HepG2 (cell line): Measurements from ENCODE around the gene METAP1. TPM values are rescaled to one million over a fixed set of nuclear protein-coding genes. Genes with fewer than 3 reads are reported as not detected.

Experiments
- ATAC-seq: fragments of 200-7000 bp; cut with Tn5 transposase; 3 replicates; pipeline ENCODE4 v1.9.1; 2020; ENCODE audit warnings: mild to moderate bottlenecking, moderate library complexity
- BruUV-seq: library from RNA; stranded (reverse); fragments of 400-500 nt; replicated peaks from 2 replicates; lab custom pipeline; 2021; lab: Mats Ljungman, UMichigan
- CTCF ChIA-PET: fragments of 300-600 bp; formaldehyde crosslinking; extraction: SDS; loops from one replicate; lab custom pipeline; 2021; ENCODE audit warnings: low total read pairs, inconsistent platforms, low intra/inter-chr PET ratio; lab: Yijun Ruan, JAX
- POLR2A ChIA-PET: fragments of 350-600 bp; sonication (Branson Sonifier 250); formaldehyde crosslinking; loops from one replicate; lab custom pipeline; 2020; ENCODE audit warnings: antibody characterized with exemption, inconsistent platforms; lab: Yijun Ruan, JAX
- DNase-seq: peaks from one replicate; pipeline ENCODE4 v3.0.0-alpha.2; 2015; ENCODE audit warnings: low spot score
- FAIRE-seq: peaks from 3 replicates; lab custom pipeline; 2011; peaks lifted over from hg19 to GRCh38; lab: Jason Lieb, UNC
- H2AFZ ChIP-seq: one replicate; pipeline ENCODE4 v1.6.1; 2011; ENCODE audit warnings: low read length, inconsistent platforms
- H3K27ac ChIP-seq: fragments of 300-600 bp; 3 replicates; pipeline ENCODE4 v1.8.0; 2011; ENCODE audit warnings: mixed run types, mild to moderate bottlenecking, mixed read lengths, low read length, inconsistent platforms; ENCODE audit not compliant: insufficient read depth; ENCODE audit errors: extremely low read length
- H3K27me3 ChIP-seq, 2 experiments: fragments of 200-600 bp in 1 of 2; 2 replicates in 1 of 2; 3 replicates in 1 of 2; pipeline versions ENCODE4 v1.6.0 to v1.8.0; 2011; ENCODE audit warnings: low read length in 2 of 2, mild to moderate bottlenecking in 2 of 2, moderate library complexity in 2 of 2, inconsistent platforms in 1 of 2; ENCODE audit not compliant: insufficient read depth in 2 of 2, control insufficient read depth in 1 of 2
- H3K36me3 ChIP-seq, 2 experiments: fragments of 200-600 bp in 1 of 2; replicated peaks in 1 of 2; 2 replicates in 1 of 2; 3 replicates in 1 of 2; pipeline versions ENCODE4 v1.5.1 to v1.8.0; 2011; ENCODE audit warnings: low read length in 2 of 2, inconsistent platforms in 1 of 2; ENCODE audit not compliant: insufficient read depth in 2 of 2, control insufficient read depth in 1 of 2
- H3K4me1 ChIP-seq: 2 replicates; pipeline ENCODE4 v1.5.1; 2012; ENCODE audit warnings: low read length, inconsistent platforms; ENCODE audit not compliant: insufficient read depth
- H3K4me2 ChIP-seq: 2 replicates; pipeline ENCODE4 v1.6.0; 2011; ENCODE audit warnings: low read depth, low read length, inconsistent platforms
- H3K4me3 ChIP-seq, 3 experiments: fragments of 200-600 bp in 1 of 3; sonication (generic), shearing (Covaris generic) in 1 of 3; replicated peaks in 1 of 3; 2 replicates each; pipeline ENCODE4 v1.5.1; 2011 to 2016; ENCODE audit warnings: low read length in 3 of 3, inconsistent platforms in 2 of 3, low read depth in 2 of 3, mild to moderate bottlenecking in 2 of 3, control low read depth in 1 of 3, mixed read lengths in 1 of 3; ENCODE audit not compliant: insufficient read depth in 1 of 3
- H3K79me2 ChIP-seq: one replicate; pipeline ENCODE4 v1.6.1; 2011; ENCODE audit warnings: low read length, inconsistent platforms; ENCODE audit not compliant: insufficient read depth
- H3K9ac ChIP-seq: 2 replicates; pipeline ENCODE4 v1.6.0; 2011; ENCODE audit warnings: mild to moderate bottlenecking, low read depth, low read length, inconsistent platforms; ENCODE audit not compliant: insufficient read depth
- H3K9me3 ChIP-seq: 2 replicates; pipeline ENCODE4 v1.5.1; 2012; ENCODE audit warnings: mild to moderate bottlenecking, low read length
- H4K20me1 ChIP-seq: 2 replicates; pipeline ENCODE4 v1.6.0; 2011; ENCODE audit warnings: inconsistent platforms, mild to moderate bottlenecking, low read length, moderate library complexity; ENCODE audit not compliant: insufficient read depth
- CEBPB ChIP-seq: IDR thresholded peaks from 2 replicates; pipeline ENCODE4 v1.6.1; 2011; ENCODE audit warnings: low read depth, low read length, improper control_type of control experiment, borderline replicate concordance
- HNF1A ChIP-seq, 2 experiments: sonication (generic) in 1 of 2; formaldehyde crosslinking in 1 of 2; IDR thresholded peaks; 2 replicates each; pipeline versions ENCODE4 v1.4.0 to v1.6.1; 2016 to 2020; ENCODE audit warnings: borderline replicate concordance in 1 of 2, low read depth in 1 of 2, mild to moderate bottlenecking in 1 of 2, missing genetic modification reagents in 1 of 2
- HOMEZ ChIP-seq: IDR thresholded peaks from 2 replicates; pipeline ENCODE4 v1.6.1; 2016; ENCODE audit warnings: low read depth
- NFKB2 ChIP-seq: sonication (generic); formaldehyde crosslinking; IDR thresholded peaks from 2 replicates; pipeline ENCODE4 v1.4.0; 2020; ENCODE audit warnings: missing genetic modification reagents, borderline replicate concordance
- NFYB ChIP-seq: sonication (generic); formaldehyde crosslinking; IDR thresholded peaks from 2 replicates; pipeline ENCODE4 v1.4.0; 2020; ENCODE audit warnings: missing genetic modification reagents
- NFYC ChIP-seq: IDR thresholded peaks from 2 replicates; pipeline ENCODE4 v1.6.1; 2016; ENCODE audit warnings: missing genetic modification reagents, missing compliant biosample characterization
- POGZ ChIP-seq: sonication (generic); formaldehyde crosslinking; IDR thresholded peaks from 2 replicates; pipeline ENCODE4 v1.4.0; 2020; ENCODE audit warnings: mild to moderate bottlenecking, missing genetic modification reagents
- POLR2AphosphoS5 ChIP-seq: IDR thresholded peaks from 2 replicates; pipeline ENCODE4 v1.6.1; 2012; ENCODE audit warnings: low read depth, low read length
- RNF219 ChIP-seq: sonication (generic); formaldehyde crosslinking; IDR thresholded peaks from 2 replicates; pipeline ENCODE4 v1.5.0; 2020; ENCODE audit warnings: mild to moderate bottlenecking, missing genetic modification reagents
- SOX13 ChIP-seq, 3 experiments: fragments of 450-650 bp in 1 of 3; sonication (generic) in 1 of 3; formaldehyde crosslinking in 1 of 3; IDR thresholded peaks in 2 of 3; conservative IDR thresholded peaks in 1 of 3; 2 replicates each; pipeline versions ENCODE4 v1.5.0 to v1.6.1; 2016 to 2020; ENCODE audit warnings: antibody characterized with exemption in 1 of 3, mild to moderate bottlenecking in 1 of 3, missing compliant biosample characterization in 1 of 3, missing genetic modification reagents in 1 of 3, moderate library complexity in 1 of 3
- SOX5 ChIP-seq: IDR thresholded peaks from 2 replicates; pipeline ENCODE4 v1.6.1; 2016; ENCODE audit warnings: borderline replicate concordance
- ZBTB49 ChIP-seq: sonication (generic); formaldehyde crosslinking; IDR thresholded peaks from 2 replicates; pipeline ENCODE4 v1.4.0; 2020; ENCODE audit warnings: missing genetic modification reagents, borderline replicate concordance
- WGBS: methylation state at CpG from one replicate; pipeline ENCODE4 v1.1.6; 2017; ENCODE audit warnings: low lambda C conversion rate; 5-methylcytosine and 5-hydroxymethylcytosine counted together
- in situ Hi-C: cut with HindIII; loops from 2 replicates; pipeline ENCODE4 v1.10.0; 2017; ENCODE audit warnings: low pct_unique_long_range_greater_than_20kb; ENCODE audit not compliant: extremely low pct_ligation_motif_present
- intact Hi-C: fragments of 100-400 bp; cut with micrococcal nuclease; formaldehyde crosslinking; loops from one replicate; pipeline ENCODE4 v1.10.0; 2022; ENCODE audit not compliant: unreplicated experiment
- polyA plus RNA-seq, 8 experiments: library from polyadenylated mRNA; depleted of rRNA in 3 of 8; stranded (reverse) in 7 of 8; unstranded in 1 of 8; fragments of >200 nt; fragmentation: Illumina TruSeq in 4 of 8; extraction: Trizol in 4 of 8; gene quantifications; 2 replicates each; pipeline versions ENCODE4 v1.2.1 to v1.2.3, GENCODE V29; 2011 to 2016; ENCODE audit warnings: low read depth in 4 of 8, missing spikeins in 1 of 8, mixed read lengths in 1 of 8; ENCODE audit not compliant: insufficient read depth in 1 of 8
- total RNA-seq, 5 experiments: library from RNA; depleted of rRNA; stranded (reverse); fragments of >200 nt; fragmentation: Illumina TruSeq; extraction: Trizol; gene quantifications; 2 replicates each; pipeline ENCODE4 v1.2.3, GENCODE V29; 2016; ENCODE audit warnings: low read depth in 1 of 5

Gene METAP1
- total and polyA plus RNA-seq, 2 of the 13 experiments (the other 11 are each of a cell fraction or from before 2014, with no cell fraction given), result 44.9 to 53.5 TPM

- in situ Hi-C loops (no loop called here), intact Hi-C loops (loop anchor here (1.0 kb wide), 1 partner anchor 17 kb away; no protein-coding TSS in a partner anchor)
- Histone ChIP-seq H3K9me3 (peaks cover 15% of the 10 kb centered on the region; the same call in 1 of the 2 replicates), H3K27ac (peak overlapping the region; percentile 64), H3K4me3 (no peak overlapping the region), H3K9ac (0 out of 2 replicates have a peak overlapping the region, but pooled peaks have one; percentile 23), H3K36me3 (peaks cover 0 to 2% of the 10 kb centered on the region in 2 experiments; a peak in 3 of 5 replicates), H3K4me1 (peaks cover 20% of the 10 kb centered on the region), H3K4me2 (peak overlapping the region; percentile 54; the same call in 1 of the 2 replicates), H4K20me1 (no peaks in the 10 kb centered on the region; the same call in 1 of the 2 replicates), H3K79me2 (peaks cover 98% of the 10 kb centered on the region), H2AFZ (no peak overlapping the region), H3K27me3 (no peaks in the 10 kb centered on the region)
- FAIRE-seq (no peak), ATAC-seq (peak; percentile 95), DNase-seq (peak; percentile 57)
- 37% methylated on average over 4 of the region's 4 CpGs for WGBS
- POLR2A ChIA-PET, result no interaction called here
- CTCF ChIA-PET, result no interaction called here
- BruUV-seq, result no TSS peak
- TF ChIP-seq POLR2AphosphoS5, result peak; percentile 42; the same call in 1 of the 2 replicates
- TF ChIP-seq CEBPB, result peak; percentile 53; the same call in 1 of the 2 replicates
- TF ChIP-seq HNF1A (IDR thresholded peaks at IDR 0.05; ENCODE audit: low read depth), result peak; percentile 52
- peak; percentile 54; the same call in 1 of the 2 replicates for TF ChIP-seq HNF1A (CRISPR knock-in tag; IDR thresholded peaks at IDR 0.05; ENCODE audit: borderline replicate concordance)
- TF ChIP-seq RNF219, result no peak
- TF ChIP-seq SOX13 (IDR thresholded peaks at IDR 0.05), result no peak
- TF ChIP-seq SOX13 (CRISPR knock-in tag; conservative IDR thresholded peaks at IDR 0.05 in 1 of 2, IDR thresholded peaks at IDR 0.05 in 1 of 2), result peak in 1 of 2 experiments; percentile 75; a peak in 2 of 4 replicates
- TF ChIP-seq NFYC (CRISPR knock-in tag), result peak; percentile 74
- peak; percentile 61; the same call in 1 of the 2 replicates for TF ChIP-seq POGZ (CRISPR knock-in tag)
- TF ChIP-seq NFKB2 (CRISPR knock-in tag), result no peak
- peak; percentile 64 for TF ChIP-seq NFYB (CRISPR knock-in tag)
- no peak for TF ChIP-seq ZBTB49 (CRISPR knock-in tag)
- peak; percentile 68; the same call in 1 of the 2 replicates for TF ChIP-seq SOX5 (CRISPR knock-in tag)
- peak; percentile 98 for TF ChIP-seq HOMEZ (CRISPR knock-in tag)
Measured at GRCh38 chr4:99013402-99013843, 17.9 kb downstream of the METAP1 start.
